HCEC 1CT (cell line): ENCODE results near the gene CCDC175.

Experiments used
- DNase-seq: peaks from one replicate; pipeline ENCODE4 v3.0.0-alpha.2; 2017

CCDC175 gene

DNA sequence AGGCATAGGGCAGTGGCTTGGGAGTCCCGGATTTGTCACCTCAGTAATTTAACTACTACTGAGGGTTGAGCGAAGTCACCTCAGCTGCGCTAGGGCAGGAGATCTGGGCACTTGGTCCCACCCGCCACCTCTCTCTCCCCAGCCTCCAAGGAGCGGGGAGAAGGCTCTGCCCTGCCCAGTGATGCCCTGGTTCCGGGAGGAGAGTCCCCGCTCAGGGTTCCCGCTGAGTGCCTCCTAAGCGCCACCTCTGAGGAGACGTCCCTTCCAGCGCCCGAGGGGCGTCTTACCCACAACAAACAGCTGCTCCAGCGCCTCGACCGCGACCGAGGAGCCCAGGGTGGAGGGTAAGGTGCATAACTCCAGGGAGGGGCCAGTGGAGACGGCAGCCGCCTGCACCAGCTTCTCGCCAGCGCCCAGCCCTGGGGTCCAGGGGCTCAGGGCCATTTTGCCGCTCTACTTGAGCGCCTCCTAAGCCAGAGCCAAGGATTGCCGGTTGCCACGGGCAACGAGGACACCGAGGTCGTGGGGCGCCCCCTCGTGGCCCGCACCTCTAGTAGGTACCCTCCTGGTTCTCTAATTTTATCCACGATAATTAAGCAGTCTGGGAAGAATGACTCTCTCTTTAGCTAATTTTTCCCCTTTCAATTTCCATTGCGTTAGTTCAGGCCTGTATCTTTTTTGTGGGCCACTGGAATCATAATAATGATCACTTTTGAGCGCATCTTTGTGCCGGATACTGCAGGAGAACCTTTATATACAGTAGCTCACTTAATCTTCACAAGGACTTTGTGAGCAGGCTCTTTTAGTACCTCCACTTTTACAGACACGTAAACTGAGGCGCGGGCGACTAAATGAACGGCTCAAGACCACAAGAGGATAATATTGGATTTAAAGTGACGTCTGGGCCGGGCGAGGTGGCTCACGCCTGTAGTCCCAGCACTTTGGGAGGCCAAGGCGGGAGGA lies at the start of gene CCDC175:
Gene CCDC175, minus strand, starts transcription at position 481 of the 963 bp plus-strand sequence. Its CDS starts 37 bp downstream, at position 444.
- DNase-seq = peak; percentile 52

DNA sequence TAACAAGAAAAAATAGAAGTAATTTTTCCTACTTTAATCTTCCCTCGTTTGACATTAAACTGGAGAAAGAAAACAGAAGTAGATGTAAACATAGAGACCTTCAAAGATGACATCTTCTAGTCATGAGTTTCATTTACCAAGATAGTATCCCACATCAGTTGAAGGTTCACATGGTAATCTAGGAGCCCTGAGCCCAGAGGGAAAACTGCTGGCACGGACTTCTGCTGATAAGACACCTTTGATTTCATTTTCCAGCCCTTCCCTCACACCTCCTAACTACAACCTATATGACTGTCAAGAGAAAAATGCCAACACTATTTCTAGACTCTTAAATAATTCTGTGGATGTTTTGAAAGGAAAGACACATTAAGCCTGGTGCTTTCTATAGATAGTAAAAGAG lies 46.0 kb upstream of the CCDC175 start:
- DNase-seq = no peak

DNA sequence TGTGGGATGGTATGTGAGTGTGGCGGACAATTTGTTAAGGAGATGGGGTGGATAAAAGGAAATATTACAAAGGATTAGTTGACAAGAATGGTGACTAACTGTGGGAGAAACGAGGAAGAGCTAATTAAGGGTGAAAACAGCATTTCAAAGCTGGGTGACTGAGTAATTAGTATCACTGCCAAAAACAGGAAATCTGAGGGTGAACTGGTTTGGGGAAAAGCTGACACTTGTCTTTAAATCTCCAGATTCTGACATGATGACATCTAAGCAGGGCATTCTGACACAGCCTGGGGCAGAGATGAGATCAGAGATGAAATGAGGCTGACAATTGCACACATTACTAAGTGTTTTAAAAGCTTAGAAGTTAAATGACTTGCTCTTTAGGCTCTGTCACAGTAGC lies 42.4 kb upstream of the CCDC175 start:
- no peak for DNase-seq

DNA sequence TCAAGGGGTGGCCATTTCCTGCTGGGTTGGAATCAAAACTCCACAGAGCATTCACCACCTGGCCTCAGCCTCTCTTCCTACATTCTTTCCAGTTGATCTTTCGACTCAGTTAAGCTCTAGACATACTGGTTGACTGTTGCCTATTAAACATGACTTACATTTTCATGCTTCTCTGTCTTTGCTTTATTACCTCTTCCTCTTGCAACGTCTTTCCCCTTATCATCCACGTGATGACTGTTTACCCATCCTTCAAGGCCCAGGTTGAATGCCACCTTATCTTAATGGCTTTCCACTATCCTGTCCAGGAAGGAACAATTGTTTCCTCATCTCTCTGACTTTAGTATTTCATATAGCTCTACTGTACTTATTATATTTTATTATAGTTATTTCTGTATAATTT lies 24.4 kb upstream of the CCDC175 start:
- no peak for DNase-seq

DNA sequence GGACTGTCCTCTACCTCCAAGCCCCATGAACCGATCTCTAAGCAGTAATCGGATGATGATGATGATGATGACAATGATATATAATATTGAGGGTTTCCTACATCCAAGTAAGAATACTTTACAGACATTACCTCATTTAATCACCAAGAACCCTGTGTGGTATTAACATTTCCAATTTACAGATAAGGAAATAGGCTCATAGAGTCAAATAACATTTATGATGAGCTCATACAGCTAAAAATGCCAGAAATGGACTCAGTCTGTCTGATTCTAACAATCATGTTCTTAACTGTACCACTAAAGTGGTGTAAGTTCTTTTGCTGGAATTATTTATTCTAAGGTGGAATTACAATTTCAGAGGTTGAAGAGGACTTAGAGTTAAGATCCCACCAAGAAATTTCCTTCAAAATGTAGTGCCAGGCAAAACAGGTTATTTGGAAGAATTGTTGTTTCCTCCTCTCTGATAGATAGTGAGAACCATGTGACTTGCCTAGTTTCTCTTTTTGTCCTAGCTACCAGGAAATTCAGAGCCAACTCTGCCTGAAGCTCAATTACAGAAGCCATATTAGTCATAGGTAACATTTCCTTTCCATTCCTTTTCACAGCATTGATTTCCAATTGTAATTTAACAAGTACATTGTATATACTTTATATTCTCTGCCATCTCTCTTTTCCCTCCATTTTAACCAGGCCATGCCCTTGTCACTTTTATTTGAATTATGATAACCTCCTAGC lies 23.8 kb upstream of the CCDC175 start:
- no peak for DNase-seq

DNA sequence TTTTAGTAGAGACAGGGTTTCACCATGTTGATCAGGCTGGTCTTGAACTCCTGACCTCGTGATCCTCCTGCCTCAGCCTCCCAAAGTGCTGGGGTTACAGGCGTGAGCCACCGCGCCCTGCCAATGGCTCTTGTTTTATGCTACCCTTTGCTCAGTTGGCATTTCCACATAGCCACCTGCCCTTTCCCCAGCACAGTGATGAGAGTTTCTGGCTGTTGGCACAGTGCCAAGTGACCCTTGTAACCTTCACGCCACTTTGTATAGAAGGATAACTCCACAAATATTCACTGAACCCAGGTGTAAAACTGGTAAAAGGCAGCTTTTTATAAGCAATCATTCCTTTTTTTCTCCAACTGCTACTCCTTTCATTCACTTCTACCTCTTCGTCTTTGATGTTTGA lies 18.5 kb upstream of the CCDC175 start:
- DNase-seq = no peak

DNA sequence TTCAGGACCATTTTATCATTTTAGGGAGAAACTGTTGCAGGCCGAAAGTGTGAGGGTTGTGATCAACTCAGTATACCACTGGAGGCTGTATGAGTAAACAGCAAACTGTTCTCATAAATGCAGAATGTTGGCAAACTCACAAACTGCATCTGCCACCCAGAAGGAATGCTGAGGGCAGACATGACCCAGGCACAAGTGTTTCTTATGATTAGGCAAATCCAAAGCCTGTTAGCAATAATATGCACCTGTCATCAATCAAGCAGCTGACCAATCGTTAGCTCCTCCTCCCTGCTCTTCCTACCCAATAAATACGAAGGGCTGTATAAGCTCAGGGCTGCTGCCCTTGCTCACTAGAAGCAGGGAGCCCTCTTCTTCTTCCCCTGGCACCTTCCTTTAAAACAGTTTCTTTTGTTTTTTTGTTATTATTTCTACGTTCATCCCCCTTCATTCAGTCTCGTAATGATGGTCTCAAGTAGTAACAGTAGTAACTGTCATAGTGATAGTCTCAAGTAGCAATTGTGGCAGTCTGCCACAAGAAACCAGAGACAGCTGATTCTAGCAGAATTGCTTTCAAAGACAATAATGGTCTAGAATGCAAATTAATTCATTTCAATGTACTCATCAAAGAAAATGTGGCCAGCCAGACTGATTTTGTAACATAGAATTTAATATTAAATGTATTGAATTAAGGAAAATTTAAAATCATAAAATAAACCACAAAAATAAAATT lies 15.2 kb upstream of the CCDC175 start:
- no peak for DNase-seq

DNA sequence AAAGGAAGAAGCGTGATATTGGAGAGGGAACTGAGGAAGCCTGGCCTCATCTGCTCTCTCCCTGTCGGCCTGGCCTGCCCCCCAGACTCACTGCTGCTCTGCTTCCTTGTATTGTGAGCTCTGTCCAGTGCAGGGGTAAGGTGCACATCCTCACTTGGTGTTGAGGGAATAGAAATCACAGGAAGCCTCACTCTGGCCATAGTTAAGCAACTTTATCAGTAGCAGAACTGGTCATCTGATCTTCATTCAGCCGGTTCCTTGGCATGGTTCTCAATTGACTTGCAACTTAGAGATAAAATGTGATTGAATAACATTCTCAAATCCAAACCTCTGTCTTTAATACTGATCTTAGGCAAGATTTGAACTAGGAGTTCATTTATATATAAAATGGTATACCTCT lies 11.5 kb upstream of the CCDC175 start:
- DNase-seq = no peak

DNA sequence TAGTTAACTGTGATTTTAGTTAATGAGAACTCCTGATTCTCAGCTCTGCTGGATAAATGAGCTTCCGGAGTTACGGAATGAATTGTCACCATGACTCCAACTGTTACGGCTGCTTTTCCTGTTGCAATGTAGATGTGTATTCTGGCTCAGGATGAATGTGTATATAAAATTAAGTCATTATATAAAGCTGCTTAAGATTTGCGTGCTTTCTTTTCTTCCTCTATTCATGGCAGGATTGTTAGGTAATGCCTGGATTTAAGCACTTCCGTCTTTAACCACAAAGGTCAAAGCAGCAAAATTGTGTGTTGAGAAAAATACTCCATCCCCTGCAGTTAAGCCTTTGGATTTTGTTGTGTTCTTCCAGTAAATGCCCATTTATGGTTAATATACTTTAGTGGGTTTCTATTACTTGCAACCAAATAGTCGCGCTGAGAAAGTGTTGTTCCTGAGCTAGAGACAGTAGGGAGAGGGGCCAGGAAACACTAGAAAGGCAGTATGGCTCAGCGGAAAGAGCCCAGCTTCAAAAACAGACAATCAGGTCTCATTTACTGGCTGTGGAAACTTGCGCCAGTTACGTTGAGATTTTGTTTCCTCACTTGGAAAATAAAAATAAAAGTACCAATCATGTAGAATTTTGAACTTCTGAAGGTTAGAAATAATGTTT lies 9.4 kb upstream of the CCDC175 start:
- peak; percentile 63 for DNase-seq

DNA sequence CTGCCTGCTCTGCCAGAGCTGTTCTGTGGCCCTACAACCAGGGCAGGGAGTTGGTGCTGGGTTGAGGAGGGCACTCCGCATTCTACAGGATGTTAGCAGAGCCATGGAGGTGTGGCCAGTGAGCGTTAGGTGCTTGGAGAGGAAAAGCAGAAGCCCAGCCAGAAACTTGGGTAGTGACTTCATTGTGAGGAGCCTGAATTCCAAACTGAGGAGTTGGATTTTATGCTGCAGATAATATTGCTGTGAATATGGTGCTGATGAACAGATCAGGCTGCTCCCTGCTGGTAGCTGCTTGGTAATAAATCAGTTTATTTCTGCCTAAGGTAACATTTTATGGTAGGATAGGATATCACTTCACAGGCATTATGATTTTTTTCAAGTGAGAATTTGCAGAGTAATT lies 7.1 kb upstream of the CCDC175 start:
- peak; percentile 24 for DNase-seq

DNA sequence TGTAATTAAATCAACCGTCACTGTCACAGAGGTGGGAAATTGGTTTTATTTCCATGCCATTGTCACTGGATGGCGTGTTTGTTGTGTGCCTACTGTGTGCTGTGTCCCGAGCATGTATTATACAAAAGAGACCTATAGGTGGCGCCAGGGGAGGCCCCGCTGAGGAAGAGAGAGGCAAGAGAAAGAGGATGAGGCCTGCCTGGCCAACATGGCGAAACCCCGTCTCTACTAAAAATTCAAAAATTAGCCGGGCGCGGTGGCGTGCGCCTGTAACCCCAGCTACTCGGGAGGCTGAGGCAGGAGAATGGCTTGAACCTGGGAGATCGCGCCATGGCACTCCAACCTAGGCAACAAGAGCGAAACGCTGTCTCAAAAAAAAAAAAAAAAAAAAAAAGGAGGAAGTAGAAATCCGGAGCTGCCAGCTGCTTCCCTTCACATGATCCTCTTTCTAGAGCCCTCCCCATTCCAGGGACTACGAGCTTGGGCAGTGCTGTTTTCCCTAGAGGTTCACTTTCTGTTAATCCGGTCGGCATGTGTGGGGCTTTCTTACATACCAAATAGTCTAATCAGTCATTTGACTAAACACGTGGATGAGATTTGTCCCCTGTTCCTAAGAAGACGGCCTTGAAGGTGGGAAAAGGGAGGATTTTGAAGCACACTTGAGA lies 6.4 kb upstream of the CCDC175 start:
- DNase-seq = no peak

DNA sequence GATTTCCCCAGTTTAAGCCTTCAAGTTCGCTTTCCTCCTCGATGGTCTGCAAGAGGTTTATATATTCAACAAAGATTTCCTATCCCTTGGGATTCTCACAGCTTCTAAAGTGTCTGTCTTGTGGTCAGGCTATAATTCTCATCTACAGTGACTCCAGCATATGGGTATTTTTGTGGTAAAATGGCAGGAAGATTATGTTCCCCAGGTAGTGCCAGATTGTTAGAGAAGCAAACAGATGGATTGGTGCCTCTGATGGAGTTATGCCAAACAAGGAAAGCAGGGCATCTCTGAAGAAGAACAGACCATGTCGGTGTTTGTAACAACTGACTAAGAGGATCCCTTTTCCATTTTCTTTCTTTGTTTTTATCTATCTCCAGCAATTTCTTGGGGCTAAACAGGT lies 5.5 kb upstream of the CCDC175 start:
- DNase-seq = no peak

DNA sequence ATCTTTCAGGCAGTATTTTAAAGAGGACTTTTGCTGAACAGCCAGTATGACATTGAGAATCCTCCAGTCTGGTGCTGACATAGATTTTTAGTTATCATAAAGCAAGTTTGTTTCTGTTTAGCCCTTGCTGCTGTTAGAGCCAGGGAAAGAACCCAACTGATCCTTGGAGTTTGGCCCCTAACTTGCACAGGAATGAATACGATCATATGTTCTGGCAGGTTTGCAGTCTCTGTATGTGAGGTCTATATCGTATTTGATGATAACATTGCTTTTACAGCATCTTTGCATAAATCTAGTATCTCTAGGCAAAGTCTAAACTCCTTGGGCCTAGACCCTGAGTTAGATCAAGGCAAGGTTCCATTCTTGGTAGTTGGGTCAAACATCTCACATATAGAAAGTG lies 4.3 kb upstream of the CCDC175 start:
- DNase-seq = no peak

DNA sequence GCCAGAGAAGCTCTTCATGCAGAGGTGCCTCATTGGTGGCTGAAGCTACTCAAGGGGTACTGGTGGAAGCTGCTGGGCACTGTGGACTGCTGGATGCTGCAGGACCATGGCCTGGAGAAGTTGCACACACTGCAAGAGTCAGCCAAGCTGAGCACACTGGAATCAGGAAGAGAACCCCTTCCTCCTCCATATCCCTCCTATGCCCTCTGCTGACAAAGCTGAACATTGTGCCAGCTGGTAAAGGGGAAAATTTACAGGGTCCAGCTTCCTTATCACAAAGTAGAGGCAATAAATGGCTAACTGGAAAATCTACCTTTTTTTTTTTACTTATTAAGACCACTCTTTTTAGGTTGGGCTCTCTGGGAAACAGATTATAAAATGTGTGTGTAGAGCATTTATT lies 6.5 kb downstream of the CCDC175 start:
- no peak for DNase-seq

DNA sequence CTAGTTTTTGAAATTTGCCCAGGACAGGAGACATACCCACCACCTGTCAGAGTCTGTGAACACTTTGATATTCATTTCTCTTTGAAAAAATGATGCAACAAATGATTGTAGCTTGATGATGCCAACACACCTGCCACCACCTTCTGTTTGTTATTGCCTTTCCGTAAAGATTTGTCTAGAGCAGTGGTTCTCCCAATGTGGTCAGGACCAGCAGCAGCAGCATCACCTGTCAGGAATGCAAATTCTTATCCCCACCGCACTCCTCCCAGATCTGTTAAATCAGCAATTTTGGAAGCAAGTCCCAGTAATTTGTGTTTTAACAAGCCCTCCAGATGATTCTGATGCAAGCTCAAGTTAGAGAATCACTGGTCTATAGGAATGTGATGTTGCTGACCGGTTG lies 9.9 kb downstream of the CCDC175 start:
- no peak for DNase-seq

DNA sequence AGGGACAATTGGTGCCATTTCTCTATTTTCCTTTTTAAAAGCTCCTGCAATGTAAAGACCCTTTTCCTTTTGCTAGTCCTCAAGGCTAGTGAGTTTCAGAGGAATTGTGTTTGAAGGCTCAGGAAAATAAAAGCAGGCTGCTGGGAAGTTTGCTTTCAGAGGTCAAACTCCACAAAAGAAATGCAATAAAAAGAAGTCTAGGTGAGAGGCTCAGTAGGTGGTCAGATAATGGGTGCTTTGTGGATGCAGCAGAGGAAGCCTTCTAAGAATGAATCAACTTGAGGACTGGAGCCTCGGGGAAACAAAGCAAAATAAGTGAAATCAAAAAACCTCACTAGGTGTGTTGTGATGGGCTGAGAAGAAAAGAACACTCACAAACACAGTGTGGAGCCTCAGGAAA lies 10.3 kb downstream of the CCDC175 start:
- DNase-seq = no peak

DNA sequence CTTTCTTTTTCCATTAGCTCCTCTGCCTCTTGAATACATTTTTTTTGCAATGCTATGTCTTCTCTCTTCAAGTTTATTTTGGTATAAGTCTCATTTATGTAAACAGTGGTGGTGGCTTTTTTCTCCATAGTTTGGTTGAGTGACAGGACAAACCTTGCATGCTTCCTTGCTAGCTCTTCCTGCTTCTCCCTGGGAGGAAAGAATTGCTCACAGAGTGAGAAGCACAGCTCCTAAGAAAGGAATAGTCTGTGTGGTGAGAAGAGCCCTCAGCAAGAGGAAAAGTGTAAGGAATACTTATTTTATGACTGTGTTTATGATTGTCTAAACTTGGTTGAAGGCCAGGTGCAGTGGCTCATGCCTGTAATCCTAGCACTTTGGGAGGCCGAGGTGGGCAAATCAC lies 11.5 kb downstream of the CCDC175 start:
- no peak for DNase-seq

DNA sequence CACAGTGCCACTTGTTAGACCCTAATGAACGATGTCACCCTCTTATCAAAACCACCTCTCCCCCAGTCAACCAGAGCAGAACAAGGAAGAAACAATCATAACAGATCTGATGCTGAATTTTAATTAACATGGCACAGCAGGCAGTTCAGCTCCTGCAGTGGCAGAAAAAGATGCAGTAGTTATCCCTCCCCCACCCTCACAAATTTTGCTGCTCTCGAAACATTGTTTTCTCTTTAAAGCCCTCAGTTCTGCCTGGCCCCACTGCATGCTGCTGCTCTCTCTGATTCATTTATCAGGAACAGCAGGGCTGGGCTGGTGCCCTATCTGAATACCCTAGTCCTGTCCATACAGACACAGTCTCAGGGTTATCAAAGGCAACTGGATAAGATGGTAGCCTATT lies 12.2 kb downstream of the CCDC175 start:
- no peak for DNase-seq

DNA sequence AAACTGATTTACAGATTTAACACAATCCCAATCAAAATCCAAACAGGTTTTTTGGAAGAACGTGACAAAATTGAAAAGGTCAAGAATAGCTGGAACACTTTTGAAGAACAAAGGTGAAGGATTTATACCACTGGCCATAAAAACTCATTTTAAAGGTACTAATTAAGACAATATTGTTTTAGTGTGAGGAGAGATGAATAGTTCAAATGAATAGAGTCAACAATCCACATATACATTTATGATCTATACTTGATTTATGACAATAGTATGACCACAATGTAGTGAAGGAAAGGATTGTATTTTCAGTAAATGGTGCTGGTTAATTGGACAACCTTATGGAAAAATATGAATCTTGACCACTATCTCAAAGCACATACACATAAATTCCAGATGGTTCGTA lies 29.3 kb downstream of the CCDC175 start:
- DNase-seq = no peak

DNA sequence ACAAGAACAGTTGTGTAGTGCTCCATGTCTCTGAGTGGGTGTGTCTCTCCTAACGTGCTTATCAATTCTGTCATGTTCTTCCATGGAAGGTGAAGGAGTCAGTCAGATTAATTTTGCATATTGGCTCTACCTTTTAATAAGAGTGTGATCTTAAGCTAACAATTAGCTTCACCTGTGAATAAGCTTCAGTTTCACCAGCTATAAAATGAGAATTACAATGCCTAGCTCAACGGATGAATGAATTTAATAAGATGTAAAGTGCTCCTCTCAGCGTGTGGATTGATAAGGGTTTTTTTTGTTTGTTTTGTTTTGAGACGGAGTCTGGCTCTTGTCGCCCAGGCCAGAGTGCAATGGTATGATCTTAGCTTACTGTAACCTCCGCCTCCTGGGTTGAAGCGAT lies 32.7 kb downstream of the CCDC175 start:
- DNase-seq = no peak

DNA sequence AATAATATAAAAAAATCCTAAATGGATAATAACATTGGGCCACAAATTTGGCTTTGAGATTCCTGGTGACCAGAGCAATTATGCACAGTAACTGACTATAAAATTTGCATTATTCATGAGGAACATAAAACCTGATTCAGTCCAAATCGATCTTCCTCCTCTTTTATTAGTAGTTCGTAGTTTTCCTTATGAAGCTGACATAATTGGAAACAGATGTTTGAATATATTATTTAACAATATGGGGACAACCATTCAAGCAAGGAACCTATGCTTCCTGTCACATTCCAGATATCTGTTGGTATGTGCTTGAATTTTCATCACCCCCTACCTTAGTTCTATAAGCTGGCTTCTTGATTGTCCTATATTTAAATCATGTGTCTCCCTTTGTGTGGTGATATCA lies 34.9 kb downstream of the CCDC175 start:
- no peak for DNase-seq

DNA sequence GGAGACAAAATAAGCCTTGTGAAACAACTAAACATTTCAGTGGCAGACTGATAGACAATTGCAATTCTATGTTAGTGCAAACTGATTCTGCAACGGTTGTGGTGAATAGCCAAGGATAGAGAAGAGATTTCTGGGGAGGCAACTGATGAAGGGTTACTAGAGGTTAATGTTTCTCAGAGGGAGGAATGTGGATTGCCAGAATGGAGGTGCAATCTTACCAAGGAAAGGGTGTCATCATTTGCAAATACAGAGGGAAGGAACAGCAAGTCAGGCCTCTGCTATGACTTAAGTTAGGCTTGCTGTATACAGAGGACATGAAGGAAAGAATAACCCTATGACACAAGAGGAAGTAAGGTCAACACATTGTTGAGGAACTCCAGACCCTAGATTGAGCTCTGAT lies 35.8 kb downstream of the CCDC175 start:
- DNase-seq = no peak
